ENCODE results near the gene KRTDAP.
"Not testable (repeated sequence)": the region's sequence is repeated elsewhere in the genome, so short reads cannot be mapped to it uniquely, and the experiment has no call there.

Gene KRTDAP

DNA sequence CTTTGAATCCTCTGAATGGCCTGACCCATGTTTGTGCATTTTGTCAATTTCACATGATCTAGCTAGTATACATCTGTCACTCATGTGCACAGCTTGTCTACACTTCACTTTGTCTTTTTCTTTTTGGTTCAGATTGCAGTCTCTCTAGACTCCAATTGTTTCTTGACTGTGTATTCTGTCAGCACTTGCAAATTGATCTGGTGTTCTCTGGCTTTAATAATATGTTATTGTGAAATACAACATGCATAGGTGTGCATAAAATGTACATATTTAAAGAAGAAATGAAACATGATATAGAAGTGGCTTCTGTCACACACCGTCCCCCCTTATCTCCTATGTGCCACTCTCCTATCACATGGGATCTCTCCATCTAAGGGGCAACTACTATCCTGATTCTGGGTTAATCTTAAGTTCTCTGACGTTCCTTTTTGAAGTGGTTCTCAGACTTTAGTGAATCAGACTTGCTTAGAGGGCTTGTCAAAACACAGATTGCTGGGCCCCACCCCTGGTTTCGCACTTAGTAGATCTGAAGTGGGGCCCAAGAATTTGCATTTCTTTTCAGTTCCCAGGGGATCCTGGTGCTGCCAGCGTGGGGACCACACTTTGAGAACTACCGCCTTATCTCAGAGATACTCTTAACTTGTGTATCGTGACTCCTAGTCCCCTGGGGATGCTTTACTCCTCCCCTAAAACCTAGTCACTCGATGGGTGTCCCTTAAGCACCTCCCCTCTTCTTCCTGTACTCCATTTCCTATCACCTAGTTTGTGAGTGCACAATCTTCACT, 5.8 kb downstream of the KRTDAP start:
- DNase-seq (ENCODE audit: low read depth) = no peak

DNA sequence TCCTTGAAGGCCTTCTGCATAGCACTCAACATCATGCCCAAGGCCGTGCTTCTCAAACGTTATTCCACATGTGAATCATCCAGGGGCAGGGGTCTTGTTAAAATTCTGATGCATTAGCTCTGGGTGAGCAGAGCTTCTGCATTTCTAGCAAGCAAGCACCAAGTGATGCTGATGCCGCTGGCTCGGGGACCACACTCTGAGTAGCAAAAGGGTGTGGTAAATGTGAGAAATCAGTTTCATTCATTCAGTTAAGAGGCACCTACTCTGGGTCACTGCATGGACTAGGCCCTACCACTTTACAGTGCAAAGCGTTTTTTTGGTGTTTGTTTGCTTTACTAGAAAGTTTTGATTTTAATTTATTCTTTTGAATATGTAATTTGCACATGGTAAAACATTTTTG, 7.2 kb downstream of the KRTDAP start:
- no peak for DNase-seq (ENCODE audit: low read depth)

DNA sequence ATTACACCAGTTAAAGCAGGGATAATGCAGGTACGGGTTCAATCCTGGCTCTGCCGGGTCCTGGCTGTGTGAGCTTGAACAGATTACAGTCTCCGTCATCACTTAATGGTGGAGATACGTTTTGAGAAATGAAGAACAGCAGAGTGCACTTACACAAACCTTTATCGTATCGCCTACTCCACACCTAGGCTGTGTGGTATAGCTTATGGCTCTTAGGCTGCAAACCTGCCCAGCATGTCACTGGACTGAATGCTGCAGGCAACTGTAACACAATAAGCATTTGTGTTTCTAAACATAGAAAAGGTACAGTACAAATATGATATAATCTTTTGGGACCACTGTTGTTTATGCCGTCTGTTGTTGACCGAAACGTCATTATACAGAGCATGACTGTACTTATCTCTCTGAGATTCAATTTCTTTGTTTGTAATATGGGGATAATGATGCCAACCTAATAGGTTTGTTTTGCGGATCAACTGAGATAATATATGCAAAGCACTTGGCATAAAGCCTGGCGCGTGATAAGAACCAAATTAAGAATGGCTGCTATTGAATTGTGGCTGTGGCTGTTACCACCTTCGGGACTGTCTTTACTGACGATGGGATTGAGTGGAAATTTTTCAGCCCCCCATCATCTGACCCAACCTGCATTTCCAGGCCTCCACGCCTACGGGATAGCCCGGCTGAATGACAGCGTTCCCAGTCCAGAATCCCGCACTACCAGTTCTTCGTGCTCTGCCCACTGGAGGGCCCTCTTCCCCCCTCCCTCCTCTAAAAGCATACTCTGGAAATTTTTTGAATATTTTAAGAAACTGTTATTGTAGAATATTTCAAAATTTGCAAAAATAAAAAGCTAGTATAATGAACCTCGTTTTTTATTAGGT, 11.2 kb downstream of the KRTDAP start:
- no peak for DNase-seq (ENCODE audit: low read depth)

DNA sequence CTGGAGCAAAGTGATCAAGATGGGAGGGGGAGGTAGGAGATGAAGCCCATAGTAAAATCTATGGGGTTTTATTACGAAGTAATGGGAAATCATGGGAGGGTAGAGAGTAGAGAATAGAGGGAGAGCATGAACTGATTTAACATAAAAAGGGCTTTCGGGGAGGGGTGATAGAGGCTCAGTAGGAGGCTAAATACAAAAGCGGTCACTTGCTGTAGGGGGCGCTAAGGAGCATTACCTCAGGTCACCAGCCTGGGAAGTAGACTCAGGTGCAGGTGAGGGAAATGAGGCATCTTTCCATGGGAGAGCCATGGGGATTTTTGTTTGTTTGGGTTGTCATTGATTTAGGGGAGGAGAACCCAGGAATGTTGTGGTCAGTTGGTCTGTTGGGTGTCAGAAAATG, 14.1 kb downstream of the KRTDAP start:
- DNase-seq (ENCODE audit: low read depth) = no peak

DNA sequence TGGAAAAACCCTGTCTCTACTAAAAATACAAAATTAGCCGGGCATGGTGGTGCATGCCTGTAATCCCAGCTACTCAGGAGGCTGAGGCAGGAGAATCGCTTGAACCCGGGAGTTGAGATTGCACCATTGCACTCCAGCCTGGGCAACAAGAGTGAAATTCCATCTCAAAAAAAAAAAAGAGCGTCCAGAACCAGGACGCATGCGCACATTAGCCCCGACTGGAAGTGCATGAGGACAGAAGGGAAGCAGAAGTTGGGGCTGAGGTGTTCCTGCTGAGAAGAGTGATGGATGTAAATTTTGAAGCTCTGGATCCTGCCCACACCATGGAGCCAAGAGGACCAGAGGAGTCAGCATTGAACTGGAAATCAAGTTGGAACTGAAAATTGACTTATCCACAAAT, 15.7 kb downstream of the KRTDAP start:
- DNase-seq (ENCODE audit: low read depth) = not testable (repeated sequence)

DNA sequence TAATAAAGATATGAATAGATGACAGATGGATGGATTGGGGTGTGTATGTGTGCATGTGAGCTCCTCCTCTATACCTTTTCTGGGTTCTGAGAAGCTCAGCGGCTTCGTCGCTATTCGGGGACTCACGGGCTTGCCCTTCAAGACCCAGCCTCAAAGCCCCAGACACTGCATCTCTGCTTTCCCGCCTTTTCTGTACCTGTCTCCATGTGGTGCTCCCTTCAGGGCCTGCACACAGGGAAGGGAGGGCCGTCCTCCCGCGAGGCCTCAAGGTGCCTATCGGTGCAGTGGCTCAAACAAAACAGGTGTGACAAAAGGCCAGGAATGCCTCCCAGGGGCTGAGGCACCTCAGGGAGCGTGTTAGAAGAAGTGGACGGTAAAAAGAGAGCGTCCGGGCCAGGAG, 16.2 kb downstream of the KRTDAP start:
- no peak for DNase-seq (ENCODE audit: low read depth)

DNA sequence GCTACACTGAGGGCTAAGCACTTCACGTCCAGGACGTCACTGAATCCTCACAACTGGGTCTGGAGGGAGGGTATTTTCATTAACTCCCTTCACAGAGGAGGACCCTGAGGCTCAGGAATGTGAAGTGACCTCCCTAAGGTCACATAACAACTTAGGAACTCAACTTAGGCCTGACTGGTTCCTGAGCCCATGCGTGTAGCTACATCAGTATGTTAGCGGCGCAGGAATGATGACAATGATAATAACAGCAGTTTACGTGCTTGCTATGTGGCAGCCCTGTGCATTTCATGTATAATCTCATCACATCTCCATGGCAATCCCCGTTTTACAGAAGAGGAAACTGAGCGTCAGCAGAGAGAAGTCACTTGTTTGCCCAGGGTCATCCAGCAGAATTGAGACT, 18.3 kb downstream of the KRTDAP start:
- no peak for DNase-seq (ENCODE audit: low read depth)

DNA sequence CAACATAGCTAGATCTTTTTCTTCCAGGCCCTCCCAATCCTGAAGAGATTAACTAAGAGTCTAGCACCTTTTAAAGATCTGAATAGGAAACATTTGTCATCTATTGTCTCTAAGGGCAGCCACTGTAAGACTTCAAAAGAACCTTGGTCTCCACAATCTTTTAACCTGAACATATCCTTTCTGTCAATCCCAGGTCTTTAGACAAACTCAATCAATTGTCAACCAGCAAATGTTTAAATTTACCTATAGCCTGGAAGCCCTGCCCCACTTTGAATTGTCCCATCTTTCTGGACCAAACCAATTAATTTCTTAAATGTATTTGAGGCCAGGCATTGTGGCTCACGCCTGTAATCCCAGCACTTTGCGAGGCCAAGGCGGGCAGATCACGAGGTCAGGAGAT, 19.2 kb downstream of the KRTDAP start:
- not testable (repeated sequence) for DNase-seq (ENCODE audit: low read depth)

DNA sequence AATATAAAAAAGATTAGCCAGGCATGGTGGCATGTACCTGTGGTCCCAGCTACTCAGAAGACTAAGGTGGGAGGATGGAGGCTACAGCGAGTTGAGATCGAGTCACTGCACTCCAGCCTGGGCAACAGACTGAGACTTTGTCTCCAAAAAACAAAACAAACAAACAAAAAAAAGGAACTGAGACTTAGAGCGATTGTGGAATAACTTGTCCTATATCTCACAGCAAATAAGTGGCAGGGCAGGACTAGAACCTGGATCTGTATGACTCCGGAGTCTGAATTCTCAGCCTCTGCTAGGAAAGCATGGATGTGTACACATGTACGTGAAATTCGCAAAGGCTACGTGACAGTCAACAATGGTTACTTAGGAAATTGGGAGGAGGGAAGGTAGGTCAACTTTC, 20.1 kb downstream of the KRTDAP start:
- no peak for DNase-seq (ENCODE audit: low read depth)

DNA sequence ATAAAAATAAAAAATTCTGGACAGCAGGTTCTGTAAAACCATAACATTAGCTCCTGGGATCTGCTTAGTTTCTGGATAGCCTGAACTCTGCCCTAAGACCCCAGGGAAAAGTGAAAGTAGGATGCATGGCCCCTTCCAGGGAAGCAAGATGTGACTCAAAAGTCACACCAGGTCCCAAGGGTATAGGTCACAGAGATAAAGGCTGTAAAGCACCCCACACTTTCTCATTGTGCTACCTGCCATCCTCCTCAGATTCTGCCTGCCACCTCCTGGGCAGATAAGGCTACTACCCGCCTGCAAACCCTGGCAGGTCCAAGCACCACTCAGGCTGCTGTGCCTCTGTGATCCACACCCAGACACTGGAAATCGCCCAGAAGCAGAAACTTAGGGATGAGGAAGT, 21.6 kb downstream of the KRTDAP start:
- DNase-seq (ENCODE audit: low read depth) = peak; percentile 49

DNA sequence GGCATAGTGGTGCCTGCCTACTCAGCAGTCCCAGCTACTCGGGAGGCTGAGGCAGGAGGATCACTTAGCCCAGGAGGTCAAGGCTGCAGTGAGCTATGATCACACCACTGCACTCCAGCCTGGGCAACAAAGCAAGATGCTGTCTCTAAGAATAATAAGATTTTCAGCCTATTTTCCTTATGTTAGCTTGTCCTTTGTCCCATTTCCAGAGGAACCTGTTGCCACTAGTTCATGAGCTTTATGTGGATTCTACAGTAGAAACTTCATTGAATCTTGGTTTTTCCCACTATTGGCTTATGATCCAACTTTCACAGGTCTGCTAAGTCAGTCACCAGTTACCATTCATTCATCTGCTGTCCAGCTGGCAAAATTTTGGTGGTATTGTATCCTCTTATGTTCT, 24.0 kb downstream of the KRTDAP start:
- no peak for DNase-seq (ENCODE audit: low read depth)

DNA sequence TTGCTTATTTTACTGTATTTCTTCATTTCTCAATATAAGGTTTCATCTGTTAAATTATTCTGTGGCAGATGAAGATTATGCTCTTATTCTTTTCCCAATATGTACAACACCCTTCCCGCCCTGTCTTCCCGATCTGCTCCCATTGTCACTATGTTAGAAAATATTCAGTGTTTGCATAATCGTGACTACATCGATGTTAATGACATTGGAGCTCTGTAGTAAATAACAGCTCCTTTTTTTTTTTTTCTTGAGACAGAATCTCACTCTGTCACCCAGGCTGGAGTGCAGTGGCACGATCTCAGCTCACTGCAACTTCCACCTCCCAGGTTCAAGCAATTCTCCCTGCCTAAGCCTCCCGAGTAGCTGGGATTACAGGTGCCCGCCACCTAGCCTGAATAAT, 27.3 kb downstream of the KRTDAP start:
- not testable (repeated sequence) for DNase-seq (ENCODE audit: low read depth)

DNA sequence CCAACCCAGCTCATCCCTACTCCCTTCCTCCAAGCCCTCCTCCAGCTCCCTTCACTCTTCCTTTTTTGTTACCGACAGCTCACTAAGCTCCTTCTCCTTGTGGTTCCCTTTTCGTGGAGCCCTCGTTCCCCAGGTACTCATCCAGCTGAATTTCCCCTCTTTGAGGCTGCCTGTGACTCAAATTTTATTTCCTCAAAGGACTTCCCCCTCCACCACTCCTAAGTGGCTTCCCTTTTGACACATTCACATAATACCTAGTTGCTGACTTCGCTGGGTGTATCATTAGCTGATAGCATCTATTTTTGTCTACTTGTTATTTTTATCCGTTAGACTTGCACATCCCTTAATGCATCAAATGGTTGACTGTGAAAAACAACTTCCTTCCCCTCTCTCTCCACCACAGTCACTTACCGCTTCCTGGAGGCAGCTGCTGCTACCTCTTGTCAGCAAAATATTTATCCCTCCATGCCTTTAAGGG, 27.7 kb downstream of the KRTDAP start:
- peak; percentile 26 for DNase-seq (ENCODE audit: low read depth)

DNA sequence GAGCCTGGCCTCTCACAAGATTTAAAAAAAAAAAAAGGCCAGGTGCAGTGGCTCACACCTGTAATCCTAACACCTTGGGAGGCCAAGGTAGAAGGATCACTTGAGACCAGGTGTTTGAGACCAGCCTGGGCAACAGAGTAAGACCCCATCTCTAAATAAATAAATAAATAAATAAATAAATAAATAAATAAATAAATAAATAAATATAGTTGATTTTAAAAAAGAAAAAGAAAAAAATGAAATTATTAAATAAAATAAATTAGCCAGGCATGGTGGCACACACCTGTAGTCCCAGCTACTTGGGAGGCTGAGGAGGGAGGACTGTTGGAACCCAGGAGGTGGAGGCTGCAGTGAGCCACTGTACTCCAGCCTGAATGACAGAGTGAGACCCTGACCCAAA, 28.5 kb downstream of the KRTDAP start:
- DNase-seq (ENCODE audit: low read depth) = not testable (repeated sequence)

DNA sequence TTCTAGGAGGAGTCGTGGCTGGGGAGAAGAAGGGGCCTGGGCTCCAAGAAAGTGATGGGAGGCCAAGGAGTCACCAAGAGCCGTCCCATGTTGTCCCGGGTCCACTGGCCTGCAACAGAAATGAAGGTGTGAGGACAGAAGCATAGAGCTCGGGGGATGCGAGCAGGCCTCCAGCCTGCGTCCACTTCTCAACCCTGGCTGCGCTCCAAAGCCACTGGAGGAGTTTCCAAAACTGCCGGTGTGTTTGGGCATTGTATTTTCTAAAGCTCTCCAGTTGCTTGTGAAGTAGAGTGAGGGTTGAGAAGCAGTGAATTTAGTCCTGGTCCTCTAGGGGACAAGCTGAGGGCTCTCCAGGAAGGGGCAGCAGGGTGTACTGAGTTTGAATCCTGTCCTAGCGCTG, 29.2 kb downstream of the KRTDAP start:
- no peak for DNase-seq (ENCODE audit: low read depth)

DNA sequence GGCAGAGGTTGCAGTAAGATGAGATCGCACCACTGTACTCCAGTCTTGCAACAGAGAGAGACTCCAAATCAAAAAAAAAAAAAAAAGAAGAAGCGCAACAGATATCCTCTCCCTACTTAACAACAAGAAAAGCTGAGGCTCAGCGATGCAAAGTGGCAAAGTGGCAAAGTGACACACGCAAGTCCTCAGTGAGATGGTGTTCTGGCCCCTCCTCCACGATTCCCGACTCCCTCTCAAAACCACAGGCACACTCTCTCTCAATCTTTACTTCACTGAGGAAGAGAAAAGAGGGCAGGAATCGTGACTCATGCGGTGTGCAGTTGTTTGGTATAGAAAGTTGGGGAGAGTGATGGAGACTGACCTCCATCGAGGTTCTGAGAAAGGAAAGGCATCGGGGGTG, 29.7 kb downstream of the KRTDAP start:
- DNase-seq (ENCODE audit: low read depth) = no peak

DNA sequence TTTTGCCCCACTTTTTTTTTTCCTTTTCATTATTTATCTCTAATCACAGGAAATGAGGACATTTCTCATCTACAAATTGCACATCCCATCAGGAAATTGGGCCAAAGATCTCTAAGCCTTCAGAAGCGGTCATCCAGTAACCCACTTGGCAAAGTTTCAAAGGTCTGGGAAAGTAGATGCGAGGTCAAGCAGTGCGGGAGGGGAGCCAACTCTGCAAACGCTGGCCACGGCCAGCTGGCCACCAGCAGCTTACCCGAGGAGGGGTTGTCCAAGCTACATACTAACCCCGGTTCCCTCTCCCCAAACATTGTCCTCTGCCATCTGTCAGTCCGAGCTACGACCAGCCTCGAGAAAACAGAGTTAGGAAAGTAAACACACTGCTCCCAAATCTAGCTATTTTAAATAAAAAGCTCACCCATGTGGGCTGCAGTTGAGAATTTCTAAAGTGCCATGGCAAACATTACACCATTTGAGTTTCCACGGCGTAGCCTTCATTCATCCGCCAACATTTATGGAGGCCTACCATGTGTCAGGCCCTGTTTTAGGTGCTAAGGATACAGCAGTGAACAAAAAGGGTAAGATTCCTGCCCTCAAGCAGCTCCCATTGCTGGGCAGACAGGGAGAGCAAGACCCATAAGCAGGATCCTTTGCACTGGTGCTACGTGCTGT, 30.7 kb downstream of the KRTDAP start:
- no peak for DNase-seq (ENCODE audit: low read depth)

DNA sequence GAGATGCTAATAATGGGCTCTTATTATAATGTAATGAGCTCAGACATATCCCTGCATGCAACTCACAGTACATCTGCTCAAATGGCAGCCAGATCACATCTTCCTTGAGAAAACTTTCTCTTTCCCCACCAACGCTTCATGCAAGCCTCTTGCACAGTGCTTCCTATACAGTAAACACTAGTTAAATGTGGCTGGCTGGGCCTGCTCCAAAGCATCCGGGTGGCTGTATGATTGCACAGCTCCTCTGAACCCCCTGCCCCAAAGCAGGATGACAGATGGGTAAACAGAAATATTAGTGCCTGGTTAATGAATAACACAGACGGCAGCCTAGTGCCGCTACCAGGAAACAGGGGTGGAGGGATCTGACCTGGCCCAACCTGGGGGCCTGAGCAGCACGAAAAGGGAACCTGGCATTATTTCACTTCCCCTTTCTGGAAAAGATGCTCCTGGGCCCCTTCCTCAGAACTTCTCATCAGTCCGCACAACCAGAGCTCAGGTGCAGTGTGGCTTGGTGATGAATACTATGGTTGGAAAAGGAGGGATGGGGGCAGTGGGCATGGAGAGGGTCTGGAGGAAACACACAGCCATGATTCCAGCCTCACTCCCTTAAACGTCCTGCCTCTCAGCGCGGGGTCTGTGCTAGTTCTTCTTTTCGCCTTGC, 31.4 kb downstream of the KRTDAP start:
- DNase-seq (ENCODE audit: low read depth) = no peak

DNA sequence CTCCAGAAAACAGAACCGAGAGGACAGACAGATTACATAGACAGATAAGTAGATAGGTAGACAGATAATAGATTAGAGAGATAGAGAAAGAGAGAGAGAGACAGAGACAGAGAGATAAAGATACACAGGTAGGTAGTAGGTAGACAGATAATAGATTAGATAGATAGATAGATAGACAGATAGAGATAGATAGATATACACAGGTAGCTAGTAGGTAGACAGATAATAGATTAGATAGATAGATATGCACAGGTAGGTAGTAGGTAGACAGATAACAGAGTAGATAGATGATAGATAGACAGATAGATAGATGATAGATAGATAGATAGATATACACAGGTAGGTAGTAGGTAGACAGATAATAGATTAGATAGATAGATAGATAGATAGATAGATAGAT, 32.1 kb downstream of the KRTDAP start:
- DNase-seq (ENCODE audit: low read depth) = no peak

DNA sequence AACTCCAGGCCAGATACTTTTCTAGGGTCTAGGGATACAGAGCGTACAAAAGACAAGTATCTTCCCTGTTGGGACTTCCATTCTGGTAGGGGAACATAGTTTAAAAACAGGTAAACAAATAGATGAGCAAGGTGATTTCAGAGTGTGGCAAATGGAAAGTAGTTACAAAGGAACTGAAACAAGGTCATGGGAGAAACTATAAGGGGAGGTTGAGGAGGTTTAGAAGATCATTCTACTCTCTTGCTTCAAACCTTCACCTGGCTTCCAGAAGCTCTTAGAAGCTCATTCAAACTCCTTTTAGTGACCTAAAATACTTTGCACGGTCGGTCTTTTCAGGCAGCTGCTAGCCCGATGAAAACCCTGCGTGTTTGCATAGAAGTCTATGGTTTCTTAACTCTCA, 33.1 kb downstream of the KRTDAP start:
- DNase-seq (ENCODE audit: low read depth) = no peak

DNA sequence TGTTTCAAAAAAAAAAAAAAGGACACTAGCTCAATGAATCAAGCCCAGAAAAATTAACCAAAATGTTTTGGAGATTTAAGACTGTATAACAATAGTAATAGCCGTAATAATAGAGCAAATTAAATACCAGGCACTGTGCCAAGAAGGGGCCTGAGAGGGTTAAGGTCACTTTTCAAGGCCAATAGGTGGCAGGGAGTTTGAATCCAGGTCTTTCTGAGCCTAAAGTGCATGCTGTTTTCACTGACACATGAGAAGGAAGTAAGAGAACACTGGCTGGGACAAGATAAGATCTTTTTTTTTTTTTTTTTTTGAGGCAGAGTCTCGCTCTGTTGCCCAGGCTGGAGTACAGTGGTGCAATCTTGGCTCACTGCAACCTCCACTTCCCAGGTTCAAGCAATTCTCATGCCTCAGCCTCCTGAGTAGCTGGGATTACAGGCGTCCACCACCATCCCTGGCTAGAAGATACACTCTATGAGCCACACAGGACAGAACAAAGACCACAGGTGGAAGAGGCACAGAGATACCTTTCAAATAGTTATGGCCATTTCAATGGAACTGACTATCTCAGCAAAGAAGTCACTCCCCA, 34.6 kb downstream of the KRTDAP start:
- DNase-seq (ENCODE audit: low read depth) = no peak

DNA sequence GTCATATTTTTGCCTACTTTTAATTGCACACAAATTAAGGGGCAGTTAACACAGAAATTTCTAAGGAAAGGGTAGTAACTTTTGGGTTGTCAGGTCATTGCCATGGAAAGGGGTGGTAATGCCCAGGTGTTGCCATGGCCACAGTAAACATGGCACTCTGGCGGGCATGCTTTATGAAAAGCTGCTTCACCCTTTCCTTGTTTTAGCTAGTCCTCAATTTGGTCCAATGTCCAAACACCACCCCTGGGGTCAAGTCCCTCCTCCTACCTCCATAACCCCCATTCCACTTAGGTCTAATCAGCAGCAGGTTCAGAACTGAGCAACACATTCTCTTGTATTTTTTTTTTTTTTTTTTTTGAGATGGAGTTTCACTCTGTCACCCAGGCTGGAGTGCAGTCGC, 35.6 kb downstream of the KRTDAP start:
- no peak for DNase-seq (ENCODE audit: low read depth)

Data from activated gamma-delta T cell treated with anti-CD3 and anti-CD28 coated beads, Interleukin-2, amount 50 U/mL, for 16 hours (primary cell).